ENCODE measurements around the gene THSD4. TPM values are rescaled to one million over a fixed set of nuclear protein-coding genes. Genes with fewer than 3 reads are reported as not detected.

Gene THSD4
- total and polyA plus RNA-seq, 4 donors: 6.0 to 42.4 (median 18.5) TPM

DNA sequence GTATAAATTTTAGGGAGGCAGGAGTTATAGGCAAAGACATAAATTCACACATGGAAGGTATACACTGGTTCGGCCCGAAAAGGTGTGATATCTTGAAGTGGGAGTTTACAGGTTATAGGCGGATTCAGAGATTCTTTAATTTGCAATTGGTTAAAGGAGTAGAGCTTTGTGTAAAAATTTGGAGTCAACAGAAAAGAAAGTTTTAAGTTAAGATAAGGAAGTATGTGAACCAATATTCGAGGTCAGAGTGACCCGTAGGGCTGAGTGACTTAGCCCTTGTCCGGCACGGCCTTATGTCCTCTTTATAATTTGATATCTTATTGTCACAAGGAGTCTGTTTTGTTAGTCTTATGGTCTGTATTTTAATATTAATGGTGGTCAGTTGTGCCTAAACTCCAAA is 10.6 kb upstream of the THSD4 start:
- Histone ChIP-seq H3K36me3 (ENCODE audit: control insufficient read depth in 4 of 4, insufficient read depth in 4 of 4, low read length in 4 of 4) (no peaks in the 10 kb centered on the region), H3K4me3 (no peak overlapping the region), H3K4me1 (ENCODE audit: control insufficient read depth in 5 of 5, insufficient read depth in 5 of 5, low read length in 5 of 5) (peaks cover 0 to 5% (median 0%) of the 10 kb centered on the region in 5 donors), H3K9ac (ENCODE audit: insufficient read depth in 1 of 2, low read length in 2 of 2) (no peak overlapping the region), H3K9me3 (ENCODE audit: control insufficient read depth in 4 of 4, insufficient read depth in 3 of 4, low read length in 3 of 4) (no peaks in the 10 kb centered on the region), H3K27ac (ENCODE audit: low read depth in 1 of 2, low read length in 1 of 2) (no peak overlapping the region), H3K27me3 (ENCODE audit: control insufficient read depth in 3 of 3, insufficient read depth in 3 of 3, low read length in 2 of 3) (no peaks in the 10 kb centered on the region)
- ATAC-seq (ENCODE audit: insufficient read depth, low FRiP score) (no peak), DNase-seq (no peak)
- TF ChIP-seq, protein P1, sequence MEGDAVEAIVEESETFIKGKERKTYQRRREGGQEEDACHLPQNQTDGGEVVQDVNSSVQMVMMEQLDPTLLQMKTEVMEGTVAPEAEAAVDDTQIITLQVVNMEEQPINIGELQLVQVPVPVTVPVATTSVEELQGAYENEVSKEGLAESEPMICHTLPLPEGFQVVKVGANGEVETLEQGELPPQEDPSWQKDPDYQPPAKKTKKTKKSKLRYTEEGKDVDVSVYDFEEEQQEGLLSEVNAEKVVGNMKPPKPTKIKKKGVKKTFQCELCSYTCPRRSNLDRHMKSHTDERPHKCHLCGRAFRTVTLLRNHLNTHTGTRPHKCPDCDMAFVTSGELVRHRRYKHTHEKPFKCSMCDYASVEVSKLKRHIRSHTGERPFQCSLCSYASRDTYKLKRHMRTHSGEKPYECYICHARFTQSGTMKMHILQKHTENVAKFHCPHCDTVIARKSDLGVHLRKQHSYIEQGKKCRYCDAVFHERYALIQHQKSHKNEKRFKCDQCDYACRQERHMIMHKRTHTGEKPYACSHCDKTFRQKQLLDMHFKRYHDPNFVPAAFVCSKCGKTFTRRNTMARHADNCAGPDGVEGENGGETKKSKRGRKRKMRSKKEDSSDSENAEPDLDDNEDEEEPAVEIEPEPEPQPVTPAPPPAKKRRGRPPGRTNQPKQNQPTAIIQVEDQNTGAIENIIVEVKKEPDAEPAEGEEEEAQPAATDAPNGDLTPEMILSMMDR (IDR thresholded peaks at IDR 0.05; ENCODE audit: control extremely low read depth, extremely low read depth): no peak
- 89 to 95% methylated on average over 7 of the region's 7 CpGs for WGBS, 2 donors

DNA sequence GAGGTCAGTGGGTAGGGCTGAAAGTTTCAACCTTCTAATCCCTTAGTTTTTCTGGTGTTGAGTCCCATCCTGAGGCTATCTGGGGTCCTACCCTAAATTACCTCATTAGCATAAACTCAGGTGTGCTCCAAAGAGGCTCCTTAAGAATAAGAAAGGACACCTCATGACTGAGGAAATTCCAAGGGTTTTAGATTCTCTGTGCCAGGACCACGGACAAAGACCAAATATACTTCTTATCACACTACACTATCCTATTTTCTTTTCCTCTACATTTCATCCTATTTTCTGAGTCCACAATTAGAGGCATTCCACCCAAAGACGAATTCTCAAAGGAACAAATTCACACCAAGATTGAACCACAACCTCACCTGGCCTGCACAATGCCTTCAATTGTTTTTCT is 9.8 kb upstream of the THSD4 start:
- H3K4me1 ChIP-seq (ENCODE audit: control insufficient read depth in 5 of 5, insufficient read depth in 5 of 5, low read length in 5 of 5): peaks cover 0 to 5% (median 0%) of the 10 kb centered on the region in 5 donors
- no peaks in the 10 kb centered on the region for H3K9me3 ChIP-seq (ENCODE audit: control insufficient read depth in 4 of 4, insufficient read depth in 3 of 4, low read length in 3 of 4)
- DNase-seq: no peak
- H3K27ac ChIP-seq (ENCODE audit: low read depth in 1 of 2, low read length in 1 of 2): no peak overlapping the region
- WGBS, 2 donors: 87 to 94% methylated on average over 2 of the region's 2 CpGs
- no peak overlapping the region for H3K4me3 ChIP-seq
- no peak overlapping the region for H3K9ac ChIP-seq (ENCODE audit: insufficient read depth in 1 of 2, low read length in 2 of 2)
- ATAC-seq (ENCODE audit: insufficient read depth, low FRiP score): no peak
- no peaks in the 10 kb centered on the region for H3K36me3 ChIP-seq (ENCODE audit: control insufficient read depth in 4 of 4, insufficient read depth in 4 of 4, low read length in 4 of 4)
- TF ChIP-seq, protein P1 (IDR thresholded peaks at IDR 0.05; ENCODE audit: control extremely low read depth, extremely low read depth): no peak
- no peaks in the 10 kb centered on the region for H3K27me3 ChIP-seq (ENCODE audit: control insufficient read depth in 3 of 3, insufficient read depth in 3 of 3, low read length in 2 of 3)

DNA sequence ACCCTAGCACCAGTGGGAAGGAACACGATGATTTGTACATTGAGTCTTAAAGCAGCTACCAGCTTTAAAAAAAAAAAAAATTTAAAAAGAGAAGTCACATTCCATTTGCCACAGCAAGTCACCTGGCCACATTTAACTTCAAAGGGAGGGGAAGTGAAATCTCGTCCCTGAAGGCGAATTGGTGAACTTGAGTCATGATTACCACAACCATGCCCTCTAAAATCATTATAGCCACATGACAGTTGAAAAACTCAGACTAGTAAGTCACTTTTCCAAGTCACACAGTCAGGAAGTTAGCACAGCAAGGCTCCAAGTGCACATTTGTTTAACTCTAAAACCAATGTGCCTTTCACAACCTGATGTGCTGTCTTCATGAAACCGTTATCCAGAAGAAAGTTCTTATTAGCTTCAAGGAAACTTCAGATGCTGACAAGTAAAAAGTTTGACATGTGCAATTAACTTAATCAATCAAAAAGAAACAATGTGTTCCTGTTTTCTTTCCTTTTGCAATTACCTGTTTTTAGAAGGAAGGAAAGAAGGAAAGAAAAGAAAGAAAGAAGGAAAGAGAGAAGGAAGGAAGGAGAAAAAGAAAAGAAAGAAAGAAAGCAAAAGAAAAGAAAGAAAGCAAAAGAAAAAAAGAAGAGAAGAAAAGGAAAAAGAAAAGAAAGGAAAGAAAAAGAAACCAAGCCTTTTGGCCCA is 8.3 kb upstream of the THSD4 start:
- TF ChIP-seq, protein P1 (IDR thresholded peaks at IDR 0.05; ENCODE audit: control extremely low read depth, extremely low read depth): no peak
- peaks cover 0 to 5% (median 0%) of the 10 kb centered on the region in 5 donors for H3K4me1 ChIP-seq (ENCODE audit: control insufficient read depth in 5 of 5, insufficient read depth in 5 of 5, low read length in 5 of 5)
- no peaks in the 10 kb centered on the region for H3K27me3 ChIP-seq (ENCODE audit: control insufficient read depth in 3 of 3, insufficient read depth in 3 of 3, low read length in 2 of 3)
- DNase-seq: no peak
- no peaks in the 10 kb centered on the region for H3K9me3 ChIP-seq (ENCODE audit: control insufficient read depth in 4 of 4, insufficient read depth in 3 of 4, low read length in 3 of 4)
- H3K27ac ChIP-seq (ENCODE audit: low read depth in 1 of 2, low read length in 1 of 2): no peak overlapping the region
- no peaks in the 10 kb centered on the region for H3K36me3 ChIP-seq (ENCODE audit: control insufficient read depth in 4 of 4, insufficient read depth in 4 of 4, low read length in 4 of 4)
- no peak overlapping the region for H3K4me3 ChIP-seq
- no peak for ATAC-seq (ENCODE audit: insufficient read depth, low FRiP score)
- H3K9ac ChIP-seq (ENCODE audit: insufficient read depth in 1 of 2, low read length in 2 of 2): no peak overlapping the region
- WGBS, 2 donors: 65 to 71% methylated on average over 4 of the region's 4 CpGs

DNA sequence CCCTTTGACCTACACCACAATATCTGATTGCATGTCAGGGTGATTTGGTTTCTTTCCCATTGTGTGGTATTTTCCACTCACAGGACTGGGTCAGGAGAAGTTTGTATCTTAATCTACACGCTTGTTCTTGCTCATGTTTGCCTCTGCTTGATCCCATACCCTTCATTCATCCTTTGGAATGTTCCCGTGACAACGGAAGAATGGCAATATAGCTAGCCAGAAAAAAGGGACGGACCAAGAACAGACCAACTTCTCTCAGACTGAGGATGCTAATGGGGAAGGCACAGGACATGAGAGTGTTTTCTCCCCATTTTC is 7.8 kb upstream of the THSD4 start:
- WGBS, 2 donors: 93 to 96% methylated on average over 4 of the region's 4 CpGs
- H3K4me3 ChIP-seq: no peak overlapping the region
- TF ChIP-seq, protein P1 (IDR thresholded peaks at IDR 0.05; ENCODE audit: control extremely low read depth, extremely low read depth): no peak
- ATAC-seq (ENCODE audit: insufficient read depth, low FRiP score) (no peak), DNase-seq (no peak)
- no peak overlapping the region for H3K9ac ChIP-seq (ENCODE audit: insufficient read depth in 1 of 2, low read length in 2 of 2)
- H3K9me3 ChIP-seq (ENCODE audit: control insufficient read depth in 4 of 4, insufficient read depth in 3 of 4, low read length in 3 of 4): no peaks in the 10 kb centered on the region
- peaks cover 0 to 5% (median 0%) of the 10 kb centered on the region in 5 donors for H3K4me1 ChIP-seq (ENCODE audit: control insufficient read depth in 5 of 5, insufficient read depth in 5 of 5, low read length in 5 of 5)
- H3K36me3 ChIP-seq (ENCODE audit: control insufficient read depth in 4 of 4, insufficient read depth in 4 of 4, low read length in 4 of 4): no peaks in the 10 kb centered on the region
- H3K27ac ChIP-seq (ENCODE audit: low read depth in 1 of 2, low read length in 1 of 2): no peak overlapping the region
- no peaks in the 10 kb centered on the region for H3K27me3 ChIP-seq (ENCODE audit: control insufficient read depth in 3 of 3, insufficient read depth in 3 of 3, low read length in 2 of 3)

All from lung (tissue), 12 donors.